ENCODE measurements around the gene ACTN4.

DNA sequence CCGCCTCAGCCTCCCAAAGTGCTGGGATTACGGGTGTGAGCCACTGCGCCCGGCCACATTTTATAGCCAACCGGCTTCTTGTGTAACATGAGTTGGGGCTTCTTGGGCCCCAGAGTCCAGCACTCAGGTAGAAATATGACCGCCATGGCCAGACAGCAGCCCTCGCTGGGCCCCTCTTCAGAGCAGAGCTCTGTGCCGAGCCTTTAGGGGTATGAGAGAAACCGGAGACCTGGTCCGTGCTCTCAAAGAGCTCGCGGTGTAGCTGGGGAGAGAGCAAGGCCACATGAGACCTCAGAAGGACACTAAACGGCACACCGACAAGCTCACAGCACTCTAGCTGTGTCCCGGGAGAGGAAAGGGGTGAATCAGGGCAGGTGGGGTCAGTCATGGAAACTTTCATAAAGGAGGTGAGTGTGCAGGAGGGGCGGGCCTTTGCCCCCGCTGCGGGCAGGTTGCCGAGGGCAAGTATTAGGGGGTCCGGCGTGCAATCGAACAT, 15.8 kb downstream of the ACTN4 start:
- TF ChIP-seq POLR2A (IDR thresholded peaks at IDR 0.05; ENCODE audit: low read length) (no peak), CEBPB (IDR thresholded peaks at IDR 0.05) (no peak), HEYL (CRISPR knock-in tag; IDR thresholded peaks at IDR 0.05) (no peak), RFX5 (IDR thresholded peaks at IDR 0.05) (no peak), CBX2 (IDR thresholded peaks at IDR 0.05; ENCODE audit: borderline replicate concordance, low read depth) (no peak), NPAS2 (CRISPR knock-in tag; IDR thresholded peaks at IDR 0.05; ENCODE audit: borderline replicate concordance) (no peak)
- TF ChIP-seq, protein P1, sequence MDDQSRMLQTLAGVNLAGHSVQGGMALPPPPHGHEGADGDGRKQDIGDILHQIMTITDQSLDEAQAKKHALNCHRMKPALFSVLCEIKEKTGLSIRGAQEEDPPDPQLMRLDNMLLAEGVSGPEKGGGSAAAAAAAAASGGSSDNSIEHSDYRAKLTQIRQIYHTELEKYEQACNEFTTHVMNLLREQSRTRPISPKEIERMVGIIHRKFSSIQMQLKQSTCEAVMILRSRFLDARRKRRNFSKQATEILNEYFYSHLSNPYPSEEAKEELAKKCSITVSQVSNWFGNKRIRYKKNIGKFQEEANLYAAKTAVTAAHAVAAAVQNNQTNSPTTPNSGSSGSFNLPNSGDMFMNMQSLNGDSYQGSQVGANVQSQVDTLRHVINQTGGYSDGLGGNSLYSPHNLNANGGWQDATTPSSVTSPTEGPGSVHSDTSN (IDR thresholded peaks at IDR 0.05), result no peak
- TF ChIP-seq, protein P2, sequence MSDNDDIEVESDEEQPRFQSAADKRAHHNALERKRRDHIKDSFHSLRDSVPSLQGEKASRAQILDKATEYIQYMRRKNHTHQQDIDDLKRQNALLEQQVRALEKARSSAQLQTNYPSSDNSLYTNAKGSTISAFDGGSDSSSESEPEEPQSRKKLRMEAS (IDR thresholded peaks at IDR 0.05), result no peak
- TF ChIP-seq, protein P3, sequence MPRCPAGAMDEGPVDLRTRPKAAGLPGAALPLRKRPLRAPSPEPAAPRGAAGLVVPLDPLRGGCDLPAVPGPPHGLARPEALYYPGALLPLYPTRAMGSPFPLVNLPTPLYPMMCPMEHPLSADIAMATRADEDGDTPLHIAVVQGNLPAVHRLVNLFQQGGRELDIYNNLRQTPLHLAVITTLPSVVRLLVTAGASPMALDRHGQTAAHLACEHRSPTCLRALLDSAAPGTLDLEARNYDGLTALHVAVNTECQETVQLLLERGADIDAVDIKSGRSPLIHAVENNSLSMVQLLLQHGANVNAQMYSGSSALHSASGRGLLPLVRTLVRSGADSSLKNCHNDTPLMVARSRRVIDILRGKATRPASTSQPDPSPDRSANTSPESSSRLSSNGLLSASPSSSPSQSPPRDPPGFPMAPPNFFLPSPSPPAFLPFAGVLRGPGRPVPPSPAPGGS (IDR thresholded peaks at IDR 0.05), result no peak
- TF ChIP-seq, protein P4, sequence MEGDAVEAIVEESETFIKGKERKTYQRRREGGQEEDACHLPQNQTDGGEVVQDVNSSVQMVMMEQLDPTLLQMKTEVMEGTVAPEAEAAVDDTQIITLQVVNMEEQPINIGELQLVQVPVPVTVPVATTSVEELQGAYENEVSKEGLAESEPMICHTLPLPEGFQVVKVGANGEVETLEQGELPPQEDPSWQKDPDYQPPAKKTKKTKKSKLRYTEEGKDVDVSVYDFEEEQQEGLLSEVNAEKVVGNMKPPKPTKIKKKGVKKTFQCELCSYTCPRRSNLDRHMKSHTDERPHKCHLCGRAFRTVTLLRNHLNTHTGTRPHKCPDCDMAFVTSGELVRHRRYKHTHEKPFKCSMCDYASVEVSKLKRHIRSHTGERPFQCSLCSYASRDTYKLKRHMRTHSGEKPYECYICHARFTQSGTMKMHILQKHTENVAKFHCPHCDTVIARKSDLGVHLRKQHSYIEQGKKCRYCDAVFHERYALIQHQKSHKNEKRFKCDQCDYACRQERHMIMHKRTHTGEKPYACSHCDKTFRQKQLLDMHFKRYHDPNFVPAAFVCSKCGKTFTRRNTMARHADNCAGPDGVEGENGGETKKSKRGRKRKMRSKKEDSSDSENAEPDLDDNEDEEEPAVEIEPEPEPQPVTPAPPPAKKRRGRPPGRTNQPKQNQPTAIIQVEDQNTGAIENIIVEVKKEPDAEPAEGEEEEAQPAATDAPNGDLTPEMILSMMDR (IDR thresholded peaks at IDR 0.05), result no peak
